NCI-H82 (cell line): Measurements from ENCODE around the gene SETBP1.

Source experiments
- DNase-seq: peaks from one replicate; lab custom pipeline; 2025; lab: John Stamatoyannopoulos, UW

SETBP1 gene

DNA sequence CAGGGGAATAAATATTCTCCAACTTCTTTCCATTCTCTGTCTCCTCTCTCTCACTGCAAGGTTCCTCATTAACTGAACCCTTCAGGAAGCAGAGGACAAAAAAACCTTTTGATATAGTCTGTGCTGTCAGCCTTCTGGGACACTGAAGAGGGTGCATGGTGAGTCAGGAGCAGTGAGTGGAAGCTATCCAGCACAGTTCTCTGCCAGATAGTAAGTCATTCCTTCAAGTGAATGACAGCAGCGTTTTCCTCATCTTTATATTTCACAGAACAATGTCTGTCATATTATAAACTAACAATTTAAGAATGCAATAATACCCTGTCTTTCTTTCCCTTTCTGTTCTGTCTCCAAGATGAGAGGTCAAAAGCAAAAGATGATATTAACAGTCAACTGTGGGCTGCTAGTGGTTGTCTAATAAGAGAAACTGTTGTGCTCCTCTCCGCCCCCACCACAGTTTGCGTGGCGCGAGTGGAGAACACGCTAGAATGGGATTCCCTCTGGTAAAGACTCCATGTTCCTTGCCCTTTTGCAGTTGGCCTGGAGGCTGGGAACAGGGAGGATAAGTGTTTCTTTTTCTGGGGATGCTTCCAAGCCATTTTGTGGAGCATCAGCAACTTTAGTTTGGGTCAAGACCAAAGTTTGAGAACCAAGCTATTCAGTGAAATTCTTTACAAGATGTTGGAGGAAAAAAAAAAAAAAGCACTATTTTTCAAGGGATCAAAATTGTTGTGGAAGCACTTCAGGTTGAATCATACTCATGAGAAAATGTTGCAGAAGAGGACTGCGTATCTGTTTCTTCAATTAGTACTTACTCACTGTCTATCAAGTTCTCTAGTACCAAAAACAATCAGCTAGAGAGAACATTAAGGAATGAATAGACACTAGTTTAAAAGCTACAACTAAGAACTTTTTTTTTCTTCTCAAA is 430.2 kb downstream of the SETBP1 start:
- no peak for DNase-seq

DNA sequence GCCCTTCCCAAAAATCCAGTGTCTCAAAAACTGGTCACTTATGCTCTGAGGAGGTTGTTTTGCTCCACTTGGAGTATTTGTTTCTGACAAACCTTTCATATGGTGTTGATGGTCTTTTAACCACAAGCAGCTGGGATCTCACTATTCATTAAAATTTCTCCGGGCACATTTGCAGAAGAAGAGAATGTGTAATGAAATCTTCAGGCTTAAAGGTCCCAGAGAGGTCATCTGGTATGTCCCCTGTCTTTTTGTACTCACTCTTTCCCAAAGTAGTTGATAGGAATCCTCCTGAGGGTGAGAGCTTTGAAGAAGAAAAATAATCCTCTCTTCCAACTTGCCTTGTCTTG is 430.8 kb downstream of the SETBP1 start:
- no peak for DNase-seq

DNA sequence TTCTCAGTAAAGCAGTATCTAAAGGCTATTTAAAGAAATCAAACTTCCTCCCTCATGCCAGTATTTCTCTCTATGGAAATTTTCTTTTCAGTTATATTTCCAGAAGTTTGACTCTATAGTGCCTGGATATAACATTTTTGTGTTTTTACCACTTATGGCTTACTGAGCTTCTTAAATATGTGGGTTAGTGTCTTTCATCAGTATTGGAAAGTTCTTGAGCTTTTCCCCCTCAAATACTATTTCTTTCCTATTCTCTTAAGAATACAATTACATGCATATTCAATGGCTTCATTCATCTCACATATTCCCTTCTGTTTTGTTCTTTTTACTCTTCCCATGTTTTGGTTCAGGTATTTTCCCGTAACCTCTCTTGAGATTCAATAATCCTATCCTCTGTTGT is 432.0 kb downstream of the SETBP1 start:
- no peak for DNase-seq

DNA sequence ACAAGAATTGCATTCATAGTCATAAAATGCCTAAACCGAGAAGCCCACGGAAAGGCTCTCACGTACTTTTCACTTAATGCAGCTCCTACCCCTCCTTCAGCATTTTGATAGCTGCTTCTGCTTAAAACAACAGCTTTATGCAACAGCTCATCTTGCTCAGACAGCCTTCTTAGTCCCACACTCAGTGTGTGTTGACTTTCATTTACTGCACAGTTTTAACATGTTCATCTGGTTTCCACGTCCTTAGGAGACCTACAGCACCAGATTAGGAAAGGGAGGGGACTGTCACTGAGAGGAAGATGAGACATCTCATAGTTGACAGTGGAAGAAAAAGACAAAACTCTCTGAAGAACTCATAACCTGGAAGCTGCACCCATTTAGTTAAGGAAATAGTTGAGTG is 435.4 kb downstream of the SETBP1 start:
- DNase-seq: peak; percentile 1
